Measurements from ENCODE around the gene SESTD1.

SESTD1 gene

DNA sequence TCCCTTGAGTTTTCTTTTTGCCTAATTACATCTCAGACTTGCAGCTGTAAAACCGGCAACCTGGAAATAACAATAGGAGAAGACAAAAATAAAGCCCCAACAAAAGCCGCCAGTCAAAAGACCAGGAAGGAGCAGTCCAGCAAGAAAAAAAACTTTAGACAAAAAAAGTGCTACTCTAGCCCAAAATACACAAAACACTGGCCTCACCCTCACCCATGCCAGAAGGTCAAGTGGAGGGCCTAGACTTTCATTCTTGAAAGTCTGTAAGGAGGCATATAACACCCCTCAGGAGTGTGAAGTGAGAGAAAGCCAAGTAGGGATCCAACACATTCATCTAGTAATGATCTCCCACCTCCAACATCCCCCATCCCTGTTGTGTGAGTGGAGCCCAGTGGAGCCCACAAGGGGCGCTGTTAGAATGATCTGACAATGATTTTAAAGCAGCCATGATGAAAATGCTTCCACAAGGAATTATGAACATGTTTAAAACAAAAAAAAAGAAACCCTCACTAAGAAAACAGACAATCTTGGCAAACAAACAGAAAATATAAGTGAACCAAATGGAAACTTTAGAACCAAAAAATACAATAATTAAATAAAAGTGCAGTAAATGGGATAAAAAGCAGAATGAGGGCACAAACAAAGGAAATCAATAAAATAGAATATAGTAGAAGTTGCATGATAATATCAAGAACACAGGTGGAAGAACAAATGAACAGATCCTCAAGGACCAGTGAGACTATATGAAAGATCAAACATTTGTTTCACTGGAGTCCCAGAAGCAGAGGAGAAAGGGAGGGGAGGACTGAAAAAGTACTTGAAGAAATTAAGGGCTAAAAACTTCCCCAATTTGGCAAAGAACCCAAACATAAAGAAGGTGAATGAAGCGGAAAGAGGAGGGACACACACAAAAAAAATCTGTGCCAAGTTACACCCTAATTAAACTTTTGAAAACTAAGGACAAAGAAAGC lies 23.9 kb downstream of the SESTD1 start:
- Histone ChIP-seq H3K4me3 (replicated peaks; ENCODE audit: insufficient read depth, low read length) (no peak overlapping the region), H3K27ac (replicated peaks) (no peak overlapping the region), H3K27me3 (ENCODE audit: insufficient read depth, poor library complexity, severe bottlenecking) (no peaks in the 10 kb centered on the region)
- TF ChIP-seq POLR2AphosphoS5 (IDR thresholded peaks at IDR 0.05; ENCODE audit: low read depth) = no peak
- TF ChIP-seq, protein P1, sequence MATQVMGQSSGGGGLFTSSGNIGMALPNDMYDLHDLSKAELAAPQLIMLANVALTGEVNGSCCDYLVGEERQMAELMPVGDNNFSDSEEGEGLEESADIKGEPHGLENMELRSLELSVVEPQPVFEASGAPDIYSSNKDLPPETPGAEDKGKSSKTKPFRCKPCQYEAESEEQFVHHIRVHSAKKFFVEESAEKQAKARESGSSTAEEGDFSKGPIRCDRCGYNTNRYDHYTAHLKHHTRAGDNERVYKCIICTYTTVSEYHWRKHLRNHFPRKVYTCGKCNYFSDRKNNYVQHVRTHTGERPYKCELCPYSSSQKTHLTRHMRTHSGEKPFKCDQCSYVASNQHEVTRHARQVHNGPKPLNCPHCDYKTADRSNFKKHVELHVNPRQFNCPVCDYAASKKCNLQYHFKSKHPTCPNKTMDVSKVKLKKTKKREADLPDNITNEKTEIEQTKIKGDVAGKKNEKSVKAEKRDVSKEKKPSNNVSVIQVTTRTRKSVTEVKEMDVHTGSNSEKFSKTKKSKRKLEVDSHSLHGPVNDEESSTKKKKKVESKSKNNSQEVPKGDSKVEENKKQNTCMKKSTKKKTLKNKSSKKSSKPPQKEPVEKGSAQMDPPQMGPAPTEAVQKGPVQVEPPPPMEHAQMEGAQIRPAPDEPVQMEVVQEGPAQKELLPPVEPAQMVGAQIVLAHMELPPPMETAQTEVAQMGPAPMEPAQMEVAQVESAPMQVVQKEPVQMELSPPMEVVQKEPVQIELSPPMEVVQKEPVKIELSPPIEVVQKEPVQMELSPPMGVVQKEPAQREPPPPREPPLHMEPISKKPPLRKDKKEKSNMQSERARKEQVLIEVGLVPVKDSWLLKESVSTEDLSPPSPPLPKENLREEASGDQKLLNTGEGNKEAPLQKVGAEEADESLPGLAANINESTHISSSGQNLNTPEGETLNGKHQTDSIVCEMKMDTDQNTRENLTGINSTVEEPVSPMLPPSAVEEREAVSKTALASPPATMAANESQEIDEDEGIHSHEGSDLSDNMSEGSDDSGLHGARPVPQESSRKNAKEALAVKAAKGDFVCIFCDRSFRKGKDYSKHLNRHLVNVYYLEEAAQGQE (IDR thresholded peaks at IDR 0.05; ENCODE audit: insufficient replicate concordance, low read depth) = no peak
- TF ChIP-seq SPI1 (IDR thresholded peaks at IDR 0.05; ENCODE audit: borderline replicate concordance, low read depth) = no peak
- TF ChIP-seq, protein P2, sequence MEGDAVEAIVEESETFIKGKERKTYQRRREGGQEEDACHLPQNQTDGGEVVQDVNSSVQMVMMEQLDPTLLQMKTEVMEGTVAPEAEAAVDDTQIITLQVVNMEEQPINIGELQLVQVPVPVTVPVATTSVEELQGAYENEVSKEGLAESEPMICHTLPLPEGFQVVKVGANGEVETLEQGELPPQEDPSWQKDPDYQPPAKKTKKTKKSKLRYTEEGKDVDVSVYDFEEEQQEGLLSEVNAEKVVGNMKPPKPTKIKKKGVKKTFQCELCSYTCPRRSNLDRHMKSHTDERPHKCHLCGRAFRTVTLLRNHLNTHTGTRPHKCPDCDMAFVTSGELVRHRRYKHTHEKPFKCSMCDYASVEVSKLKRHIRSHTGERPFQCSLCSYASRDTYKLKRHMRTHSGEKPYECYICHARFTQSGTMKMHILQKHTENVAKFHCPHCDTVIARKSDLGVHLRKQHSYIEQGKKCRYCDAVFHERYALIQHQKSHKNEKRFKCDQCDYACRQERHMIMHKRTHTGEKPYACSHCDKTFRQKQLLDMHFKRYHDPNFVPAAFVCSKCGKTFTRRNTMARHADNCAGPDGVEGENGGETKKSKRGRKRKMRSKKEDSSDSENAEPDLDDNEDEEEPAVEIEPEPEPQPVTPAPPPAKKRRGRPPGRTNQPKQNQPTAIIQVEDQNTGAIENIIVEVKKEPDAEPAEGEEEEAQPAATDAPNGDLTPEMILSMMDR (IDR thresholded peaks at IDR 0.05; ENCODE audit: insufficient read depth, low read length) = no peak
- no peak for TF ChIP-seq GABPA (IDR thresholded peaks at IDR 0.05; ENCODE audit: low read depth)
- DNase-seq (ENCODE audit: low read depth in 1 of 2, low spot score in 1 of 2) = no peak

DNA sequence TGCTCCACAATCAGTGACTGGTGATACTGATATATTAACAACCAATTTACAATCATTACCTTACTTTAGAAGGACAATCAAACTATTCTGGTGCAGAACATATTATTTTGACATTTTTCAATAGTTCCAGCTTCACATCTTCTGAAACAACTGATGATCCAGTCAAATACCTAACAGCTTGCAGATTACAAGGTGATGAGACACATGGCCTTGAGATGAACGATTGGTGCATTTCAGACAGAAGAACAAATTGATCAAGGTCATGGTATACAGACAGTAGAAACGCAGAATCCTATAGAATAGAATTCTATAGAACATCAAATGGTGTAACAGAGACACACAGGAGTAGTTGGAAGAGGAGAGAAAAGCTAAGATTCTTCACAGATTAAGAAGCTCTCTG lies 24.8 kb downstream of the SESTD1 start:
- Histone ChIP-seq H3K27me3 (ENCODE audit: insufficient read depth, poor library complexity, severe bottlenecking) (no peaks in the 10 kb centered on the region), H3K27ac (replicated peaks) (no peak overlapping the region), H3K4me3 (replicated peaks; ENCODE audit: insufficient read depth, low read length) (no peak overlapping the region)
- DNase-seq (ENCODE audit: low read depth in 1 of 2, low spot score in 1 of 2) = no peak
- TF ChIP-seq GABPA (IDR thresholded peaks at IDR 0.05; ENCODE audit: low read depth) (no peak), SPI1 (IDR thresholded peaks at IDR 0.05; ENCODE audit: borderline replicate concordance, low read depth) (no peak), POLR2AphosphoS5 (IDR thresholded peaks at IDR 0.05; ENCODE audit: low read depth) (no peak)
- TF ChIP-seq, protein P2 (IDR thresholded peaks at IDR 0.05; ENCODE audit: insufficient read depth, low read length) = no peak
- TF ChIP-seq, protein P1 (IDR thresholded peaks at IDR 0.05; ENCODE audit: insufficient replicate concordance, low read depth) = no peak

DNA sequence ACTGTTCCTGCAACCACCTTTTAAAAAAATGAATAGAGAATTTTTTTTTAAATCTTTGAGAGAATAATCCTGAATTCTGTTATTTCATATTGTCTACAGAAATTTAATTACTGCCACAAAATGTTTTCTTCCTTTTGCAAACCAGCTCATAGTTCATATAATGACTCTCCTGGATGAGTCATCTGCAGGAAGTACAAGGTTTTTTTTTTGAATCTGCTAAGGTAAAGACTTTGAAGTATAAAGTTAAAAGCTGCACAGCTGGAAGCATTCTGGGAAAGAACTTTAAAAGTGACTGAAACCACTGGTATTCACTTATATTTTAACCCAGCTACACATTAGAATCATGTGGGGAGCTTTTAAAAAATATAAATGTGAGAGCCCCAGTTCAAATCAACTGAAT lies 25.4 kb downstream of the SESTD1 start:
- Histone ChIP-seq H3K4me3 (replicated peaks; ENCODE audit: insufficient read depth, low read length) (no peak overlapping the region), H3K27me3 (ENCODE audit: insufficient read depth, poor library complexity, severe bottlenecking) (no peaks in the 10 kb centered on the region), H3K27ac (replicated peaks) (no peak overlapping the region)
- DNase-seq (ENCODE audit: low read depth in 1 of 2, low spot score in 1 of 2) = no peak
- TF ChIP-seq, protein P2 (IDR thresholded peaks at IDR 0.05; ENCODE audit: insufficient read depth, low read length) = no peak
- no peak for TF ChIP-seq GABPA (IDR thresholded peaks at IDR 0.05; ENCODE audit: low read depth)
- TF ChIP-seq SPI1 (IDR thresholded peaks at IDR 0.05; ENCODE audit: borderline replicate concordance, low read depth) = no peak
- no peak for TF ChIP-seq POLR2AphosphoS5 (IDR thresholded peaks at IDR 0.05; ENCODE audit: low read depth)
- TF ChIP-seq, protein P1 (IDR thresholded peaks at IDR 0.05; ENCODE audit: insufficient replicate concordance, low read depth) = no peak

All from HL-60 (cell line).